ENCODE data around the gene KCNK1.

Gene KCNK1

GRCh38 chr1:233719655-233720341, 105.9 kb downstream of the KCNK1 start:
- TF ChIP-seq CTCF (conservative IDR thresholded peaks at IDR 0.05; ENCODE audit: low read length): no peak
- no peak for DNase-seq (ENCODE audit: low read depth)
- no peak overlapping the region for H3K4me3 ChIP-seq (ENCODE audit: low read length)

- DNase-seq (ENCODE audit: low read depth): no peak
- no peak overlapping the region for H3K4me3 ChIP-seq (ENCODE audit: low read length)
- no peak for TF ChIP-seq CTCF (conservative IDR thresholded peaks at IDR 0.05; ENCODE audit: low read length)
These were observed 107.2 kb downstream of the KCNK1 start for GRCh38 chr1:233721004-233721595.
